CD4-positive, alpha-beta T cell treated with Interferon gamma for 1 hour (primary cell): Measurements from ENCODE around the gene PARP6.

ENCODE experiments used
- DNase-seq: peaks from one replicate; pipeline ENCODE4 v3.0.0-alpha.2; 2020

The PARP6 gene

GRCh38 chr15:72198356-72199204, 73.8 kb downstream of the PARP6 start:
- DNase-seq, result no peak

- no peak for DNase-seq
Observed at GRCh38 chr15:72197460-72198355, 74.6 kb downstream of the PARP6 start, which contains the start of gene GRAMD2A. Gene GRAMD2A, minus strand, starts transcription at chr15:72197787.

GRCh38 chr15:72197041-72197459, 75.3 kb downstream of the PARP6 start:
- no peak for DNase-seq

- DNase-seq, result no peak
Observed at GRCh38 chr15:72196409-72197040, 75.8 kb downstream of the PARP6 start.

- peak; percentile 56 for DNase-seq
Observed at GRCh38 chr15:72195101-72195511, 77.2 kb downstream of the PARP6 start.

- no peak for DNase-seq
Observed at GRCh38 chr15:72193836-72194396, 78.4 kb downstream of the PARP6 start.

GRCh38 chr15:72192416-72192815, 79.9 kb downstream of the PARP6 start:
- no peak for DNase-seq
